ENCODE results near the gene MAU2. TPM values are rescaled to one million over a fixed set of nuclear protein-coding genes. Genes with fewer than 3 reads are reported as not detected.

MAU2 gene
- total and polyA plus RNA-seq, 2 donors (not counting 1 experiment from before 2014, with no cell fraction given) = 11.1 to 29.4 TPM

- H3K9me3 ChIP-seq (ENCODE audit: control insufficient read depth, insufficient read depth, low read depth, low read length) = no peaks in the 10 kb centered on the region
- no peak overlapping the region for H2AFZ ChIP-seq (ENCODE audit: low read length)
- no peak overlapping the region for H3K27ac ChIP-seq (ENCODE audit: insufficient read depth, low read length)
- H3K4me2 ChIP-seq (ENCODE audit: extremely low read depth, insufficient read depth, low read length) = no peak overlapping the region
- DNase-seq (ENCODE audit: low read depth in 2 of 2) = no peak
- H3K36me3 ChIP-seq (ENCODE audit: control insufficient read depth, insufficient read depth, low read length) = peaks cover 18% of the 10 kb centered on the region
- TF ChIP-seq CTCF (conservative IDR thresholded peaks at IDR 0.05 in 1 of 2, IDR thresholded peaks at IDR 0.05 in 1 of 2; ENCODE audit: low read depth in 1 of 2, low read length in 2 of 2) = no peak
- H3K4me3 ChIP-seq (replicated peaks in 1 of 4; ENCODE audit: control extremely low read depth in 1 of 4, insufficient read depth in 1 of 4, low read depth in 3 of 4, low read length in 4 of 4) = no peak overlapping the region
- no peaks in the 10 kb centered on the region for H3K4me1 ChIP-seq (ENCODE audit: control insufficient read depth, extremely low read depth, insufficient read depth, low read length)
- no peak overlapping the region for H3K9ac ChIP-seq (ENCODE audit: insufficient read depth, low read length)
- H3K79me2 ChIP-seq (ENCODE audit: control insufficient read depth, insufficient read depth, low read length) = no peaks in the 10 kb centered on the region
- H4K20me1 ChIP-seq (ENCODE audit: control insufficient read depth, extremely low read depth, insufficient read depth, low read length) = no peaks in the 10 kb centered on the region
- H3K27me3 ChIP-seq (ENCODE audit: control insufficient read depth, insufficient read depth, low read length) = no peaks in the 10 kb centered on the region
Measured at GRCh38 chr19:19305066-19305465, 15.6 kb upstream of the MAU2 start.

DNA sequence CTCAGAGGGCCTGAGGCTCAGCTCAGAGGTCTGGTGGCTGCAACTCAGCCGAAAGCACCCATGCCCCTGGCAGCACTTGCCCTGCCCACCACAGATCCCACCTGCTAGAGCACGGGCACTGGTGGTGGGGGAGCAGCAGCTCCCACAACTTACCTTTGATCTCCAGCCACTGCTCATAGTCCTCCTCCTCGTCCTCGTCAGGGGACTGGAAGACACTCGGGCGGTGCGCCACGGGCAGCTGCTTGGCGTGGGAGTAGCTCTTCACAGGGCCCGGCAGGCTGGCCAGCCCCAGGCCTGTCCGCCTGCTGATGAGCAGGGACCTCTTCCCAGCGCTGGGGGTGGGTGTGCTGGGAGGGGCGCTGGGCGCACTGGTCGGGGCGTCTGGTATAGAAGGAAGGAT is 14.9 kb upstream of the MAU2 start:
- peaks cover 19% of the 10 kb centered on the region for H3K36me3 ChIP-seq (ENCODE audit: control insufficient read depth, insufficient read depth, low read length)
- H3K9ac ChIP-seq (ENCODE audit: insufficient read depth, low read length) = no peak overlapping the region
- H4K20me1 ChIP-seq (ENCODE audit: control insufficient read depth, extremely low read depth, insufficient read depth, low read length) = no peaks in the 10 kb centered on the region
- no peaks in the 10 kb centered on the region for H3K27me3 ChIP-seq (ENCODE audit: control insufficient read depth, insufficient read depth, low read length)
- H3K4me2 ChIP-seq (ENCODE audit: extremely low read depth, insufficient read depth, low read length) = no peak overlapping the region
- no peak overlapping the region for H2AFZ ChIP-seq (ENCODE audit: low read length)
- no peak overlapping the region for H3K27ac ChIP-seq (ENCODE audit: insufficient read depth, low read length)
- TF ChIP-seq CTCF (conservative IDR thresholded peaks at IDR 0.05 in 1 of 2, IDR thresholded peaks at IDR 0.05 in 1 of 2; ENCODE audit: low read depth in 1 of 2, low read length in 2 of 2) (no peak), EZH2 (IDR thresholded peaks at IDR 0.05; ENCODE audit: low read length, missing control alignments) (no peak)
- H3K9me3 ChIP-seq (ENCODE audit: control insufficient read depth, insufficient read depth, low read depth, low read length) = no peaks in the 10 kb centered on the region
- DNase-seq (ENCODE audit: low read depth in 2 of 2) = no peak
- H3K4me1 ChIP-seq (ENCODE audit: control insufficient read depth, extremely low read depth, insufficient read depth, low read length) = no peaks in the 10 kb centered on the region
- no peaks in the 10 kb centered on the region for H3K79me2 ChIP-seq (ENCODE audit: control insufficient read depth, insufficient read depth, low read length)
- no peak overlapping the region for H3K4me3 ChIP-seq (replicated peaks in 1 of 4; ENCODE audit: control extremely low read depth in 1 of 4, insufficient read depth in 1 of 4, low read depth in 3 of 4, low read length in 4 of 4)

GRCh38 chr19:19306191-19306590 is 14.4 kb upstream of the MAU2 start:
- no peaks in the 10 kb centered on the region for H3K9me3 ChIP-seq (ENCODE audit: control insufficient read depth, insufficient read depth, low read depth, low read length)
- TF ChIP-seq EZH2 (IDR thresholded peaks at IDR 0.05; ENCODE audit: low read length, missing control alignments) (no peak), CTCF (conservative IDR thresholded peaks at IDR 0.05 in 1 of 2, IDR thresholded peaks at IDR 0.05 in 1 of 2; ENCODE audit: low read depth in 1 of 2, low read length in 2 of 2) (no peak)
- no peaks in the 10 kb centered on the region for H3K79me2 ChIP-seq (ENCODE audit: control insufficient read depth, insufficient read depth, low read length)
- H2AFZ ChIP-seq (ENCODE audit: low read length) = no peak overlapping the region
- no peaks in the 10 kb centered on the region for H3K4me1 ChIP-seq (ENCODE audit: control insufficient read depth, extremely low read depth, insufficient read depth, low read length)
- H3K9ac ChIP-seq (ENCODE audit: insufficient read depth, low read length) = no peak overlapping the region
- no peaks in the 10 kb centered on the region for H4K20me1 ChIP-seq (ENCODE audit: control insufficient read depth, extremely low read depth, insufficient read depth, low read length)
- peaks cover 14% of the 10 kb centered on the region for H3K36me3 ChIP-seq (ENCODE audit: control insufficient read depth, insufficient read depth, low read length)
- no peak overlapping the region for H3K27ac ChIP-seq (ENCODE audit: insufficient read depth, low read length)
- no peak overlapping the region for H3K4me2 ChIP-seq (ENCODE audit: extremely low read depth, insufficient read depth, low read length)
- H3K27me3 ChIP-seq (ENCODE audit: control insufficient read depth, insufficient read depth, low read length) = no peaks in the 10 kb centered on the region
- DNase-seq (ENCODE audit: low read depth in 2 of 2) = no peak
- H3K4me3 ChIP-seq (replicated peaks in 1 of 4; ENCODE audit: control extremely low read depth in 1 of 4, insufficient read depth in 1 of 4, low read depth in 3 of 4, low read length in 4 of 4) = no peak overlapping the region
